ENCODE data around the gene CFAP206. TPM values are rescaled to one million over a fixed set of nuclear protein-coding genes. Genes with fewer than 3 reads are reported as not detected.

The CFAP206 gene
- polyA plus RNA-seq, 2 of the 4 experiments (the other 2 are of a cell fraction) = 0.63 to 1.4 TPM

DNA sequence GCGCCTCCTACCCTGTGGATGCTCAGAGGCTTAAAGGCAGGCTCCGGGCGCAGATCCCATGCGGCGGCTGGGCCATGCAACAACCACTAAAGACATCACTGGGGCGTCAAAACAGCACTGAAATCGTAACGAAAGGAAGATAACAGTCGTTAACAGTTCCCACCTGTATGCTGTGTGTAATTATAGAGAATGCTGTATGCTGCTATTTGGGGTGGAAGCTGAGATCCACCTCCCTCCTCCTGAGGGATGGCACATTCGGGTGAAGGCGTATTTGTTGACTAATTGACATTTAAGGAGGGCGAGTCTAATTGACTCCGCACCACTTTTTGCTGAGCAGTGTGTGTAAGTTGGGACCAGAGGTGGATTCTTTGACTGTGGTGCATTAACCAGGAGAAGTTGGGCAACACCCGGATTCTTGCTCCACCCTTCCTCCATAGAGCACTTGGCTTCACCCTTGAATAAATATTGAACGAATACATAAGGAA lies 65.7 kb downstream of the CFAP206 start:
- TF ChIP-seq, protein P1, sequence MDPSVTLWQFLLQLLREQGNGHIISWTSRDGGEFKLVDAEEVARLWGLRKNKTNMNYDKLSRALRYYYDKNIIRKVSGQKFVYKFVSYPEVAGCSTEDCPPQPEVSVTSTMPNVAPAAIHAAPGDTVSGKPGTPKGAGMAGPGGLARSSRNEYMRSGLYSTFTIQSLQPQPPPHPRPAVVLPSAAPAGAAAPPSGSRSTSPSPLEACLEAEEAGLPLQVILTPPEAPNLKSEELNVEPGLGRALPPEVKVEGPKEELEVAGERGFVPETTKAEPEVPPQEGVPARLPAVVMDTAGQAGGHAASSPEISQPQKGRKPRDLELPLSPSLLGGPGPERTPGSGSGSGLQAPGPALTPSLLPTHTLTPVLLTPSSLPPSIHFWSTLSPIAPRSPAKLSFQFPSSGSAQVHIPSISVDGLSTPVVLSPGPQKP (IDR thresholded peaks at IDR 0.05; ENCODE audit: low read depth, low read length) = no peak
- TF ChIP-seq SREBF2 (IDR thresholded peaks at IDR 0.05) = no peak
- no peak for TF ChIP-seq HOXB5 (CRISPR knock-in tag; IDR thresholded peaks at IDR 0.05)
- TF ChIP-seq CEBPB (IDR thresholded peaks at IDR 0.05) = peak in 1 of 2 experiments; percentile 57; a peak in 2 of 4 replicates
- CTCF ChIA-PET = interaction anchor here (1.4 kb wide), 1 partner anchor 18 kb away, joined by 3 read pairs; no protein-coding TSS in a partner anchor
- Histone ChIP-seq H3K4me3 (peak overlapping the region; percentile 95), H3K4me1 (peaks cover 16% of the 10 kb centered on the region; the same call in 2 of the 3 replicates), H3K9me3 (no peaks in the 10 kb centered on the region), H3K4me2 (peak overlapping the region; percentile 83), H3K27ac (peak overlapping the region; percentile 97)
- ATAC-seq = peak; percentile 91
- POLR2A ChIA-PET = interaction anchor here (1.7 kb wide), 1 partner anchor 65 kb away, joined by 4 read pairs; no protein-coding TSS in a partner anchor
- no peak for FAIRE-seq
- WGBS (ENCODE audit: missing lambda C conversion rate) = under 1% methylated on average over 12 of the region's 15 CpGs
- peak; percentile 9 to 46 for DNase-seq (ENCODE audit: low read depth in 1 of 2, low spot score in 1 of 2)

DNA sequence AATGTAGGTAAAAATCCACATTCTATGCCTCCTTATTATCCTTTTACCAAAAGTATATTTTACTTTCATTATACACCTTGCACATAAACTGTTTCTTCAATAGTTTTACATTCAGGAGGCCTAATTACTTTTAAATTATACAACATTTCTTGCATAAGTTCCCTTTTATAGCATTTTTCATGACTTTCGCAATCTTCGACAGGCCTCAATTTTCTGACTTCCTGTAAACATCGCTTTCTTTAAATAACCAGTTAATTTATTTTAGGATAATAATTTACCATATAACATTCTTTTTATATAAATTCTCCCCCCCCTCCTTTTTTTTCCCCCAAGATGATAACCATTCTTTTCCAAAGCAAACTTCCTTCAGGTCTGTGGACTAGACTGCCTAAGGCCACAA lies 74.2 kb downstream of the CFAP206 start:
- H3K4me1 ChIP-seq = no peaks in the 10 kb centered on the region
- DNase-seq (ENCODE audit: low read depth in 1 of 2, low spot score in 1 of 2) (no peak), ATAC-seq (no peak), FAIRE-seq (no peak)
- TF ChIP-seq HOXA7 (CRISPR knock-in tag; IDR thresholded peaks at IDR 0.05) (no peak), FOSL2 (IDR thresholded peaks at IDR 0.05) (no peak), FOSL2 (CRISPR knock-in tag; IDR thresholded peaks at IDR 0.05) (no peak), EHMT2 (IDR thresholded peaks at IDR 0.05; ENCODE audit: low read depth) (no peak), HOXB5 (CRISPR knock-in tag; IDR thresholded peaks at IDR 0.05) (no peak), TP53 (CRISPR knock-in tag; IDR thresholded peaks at IDR 0.05) (no peak)
- H3K9me3 ChIP-seq = no peaks in the 10 kb centered on the region
- 85% methylated on average over 3 of the region's 3 CpGs for WGBS (ENCODE audit: missing lambda C conversion rate)
- H3K27ac ChIP-seq = no peak overlapping the region
- no peak overlapping the region for H3K4me2 ChIP-seq
- H3K4me3 ChIP-seq = no peak overlapping the region
- POLR2A ChIA-PET = no interaction called here
- CTCF ChIA-PET = no interaction called here

- no peak for TF ChIP-seq EP300 (IDR thresholded peaks at IDR 0.05)
- no peak for TF ChIP-seq MAX (IDR thresholded peaks at IDR 0.05)
- no peak for TF ChIP-seq BHLHE40 (IDR thresholded peaks at IDR 0.05; ENCODE audit: low read depth, low read length)
- TF ChIP-seq ZC3H11A (IDR thresholded peaks at IDR 0.05) = no peak
- ChIA-PET CTCF (no interaction called here), POLR2A (no interaction called here)
- H3K27ac ChIP-seq = no peak overlapping the region
- H3K4me3 ChIP-seq = no peak overlapping the region
- DNase-seq (ENCODE audit: low read depth in 1 of 2, low spot score in 1 of 2) (no peak), ATAC-seq (no peak), FAIRE-seq (no peak)
- H3K9me3 ChIP-seq = no peaks in the 10 kb centered on the region
- H3K4me2 ChIP-seq = no peak overlapping the region
- WGBS (ENCODE audit: missing lambda C conversion rate) = 91% methylated on average over 4 of the region's 4 CpGs
- H3K4me1 ChIP-seq = no peaks in the 10 kb centered on the region
These were observed 74.6 kb downstream of the CFAP206 start for GRCh38 chr6:87482366-87482765.

- Histone ChIP-seq H3K4me2 (no peak overlapping the region), H3K9me3 (no peaks in the 10 kb centered on the region), H3K27ac (no peak overlapping the region), H3K4me1 (no peaks in the 10 kb centered on the region), H3K4me3 (no peak overlapping the region)
- POLR2A ChIA-PET = no interaction called here
- TF ChIP-seq HOXA7 (CRISPR knock-in tag; IDR thresholded peaks at IDR 0.05) (no peak), ESRRA (IDR thresholded peaks at IDR 0.05; ENCODE audit: borderline replicate concordance, low read length) (no peak), RARB (CRISPR knock-in tag; IDR thresholded peaks at IDR 0.05) (no peak), HMGXB4 (CRISPR knock-in tag; IDR thresholded peaks at IDR 0.05; ENCODE audit: borderline replicate concordance) (no peak), SMC3 (IDR thresholded peaks at IDR 0.05) (no peak), FOXS1 (CRISPR knock-in tag; IDR thresholded peaks at IDR 0.05) (no peak), ZNF302 (CRISPR knock-in tag; IDR thresholded peaks at IDR 0.05) (no peak), BHLHE40 (IDR thresholded peaks at IDR 0.05; ENCODE audit: low read depth, low read length) (no peak), ZFP36 (IDR thresholded peaks at IDR 0.05; ENCODE audit: borderline replicate concordance, partially characterized antibody) (no peak), POLR2A (IDR thresholded peaks at IDR 0.05; ENCODE audit: low read length) (no peak), RFX5 (IDR thresholded peaks at IDR 0.05) (no peak), EP300 (IDR thresholded peaks at IDR 0.05) (no peak), CEBPB (IDR thresholded peaks at IDR 0.05) (no peak), MAX (IDR thresholded peaks at IDR 0.05) (no peak), MAZ (IDR thresholded peaks at IDR 0.05; ENCODE audit: borderline replicate concordance, low read depth, low read length) (no peak)
- TF ChIP-seq, protein P2, sequence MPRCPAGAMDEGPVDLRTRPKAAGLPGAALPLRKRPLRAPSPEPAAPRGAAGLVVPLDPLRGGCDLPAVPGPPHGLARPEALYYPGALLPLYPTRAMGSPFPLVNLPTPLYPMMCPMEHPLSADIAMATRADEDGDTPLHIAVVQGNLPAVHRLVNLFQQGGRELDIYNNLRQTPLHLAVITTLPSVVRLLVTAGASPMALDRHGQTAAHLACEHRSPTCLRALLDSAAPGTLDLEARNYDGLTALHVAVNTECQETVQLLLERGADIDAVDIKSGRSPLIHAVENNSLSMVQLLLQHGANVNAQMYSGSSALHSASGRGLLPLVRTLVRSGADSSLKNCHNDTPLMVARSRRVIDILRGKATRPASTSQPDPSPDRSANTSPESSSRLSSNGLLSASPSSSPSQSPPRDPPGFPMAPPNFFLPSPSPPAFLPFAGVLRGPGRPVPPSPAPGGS (IDR thresholded peaks at IDR 0.05) = no peak
- TF ChIP-seq, protein P3, sequence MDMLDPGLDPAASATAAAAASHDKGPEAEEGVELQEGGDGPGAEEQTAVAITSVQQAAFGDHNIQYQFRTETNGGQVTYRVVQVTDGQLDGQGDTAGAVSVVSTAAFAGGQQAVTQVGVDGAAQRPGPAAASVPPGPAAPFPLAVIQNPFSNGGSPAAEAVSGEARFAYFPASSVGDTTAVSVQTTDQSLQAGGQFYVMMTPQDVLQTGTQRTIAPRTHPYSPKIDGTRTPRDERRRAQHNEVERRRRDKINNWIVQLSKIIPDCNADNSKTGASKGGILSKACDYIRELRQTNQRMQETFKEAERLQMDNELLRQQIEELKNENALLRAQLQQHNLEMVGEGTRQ (IDR thresholded peaks at IDR 0.05) = no peak
- no peak for FAIRE-seq
- CTCF ChIA-PET = no interaction called here
- DNase-seq (ENCODE audit: low read depth in 1 of 2, low spot score in 1 of 2) = peak in 1 of 2 experiments; percentile 25
- 67% methylated on average over 7 of the region's 9 CpGs for WGBS (ENCODE audit: missing lambda C conversion rate)
- peak; percentile 30 to 53; a peak in 4 of 6 replicates for ATAC-seq
These were observed 76.2 kb downstream of the CFAP206 start for GRCh38 chr6:87483929-87484328.

Measured in A549 (cell line).